Suprapubic skin (tissue), 4 donors: ENCODE data around the gene DDR1. TPM values are rescaled to one million over a fixed set of nuclear protein-coding genes. Genes with fewer than 3 reads are reported as not detected.

Source experiments
- DNase-seq, 2 donors: peaks; one replicate each; pipeline ENCODE4 v3.0.0-alpha.2; 2019; ENCODE audit warnings: low spot score in 2 of 2
- H3K27ac ChIP-seq: fragments of 200-600 bp; sonication (generic); one replicate; pipeline ENCODE4 v1.5.1; 2019
- H3K27me3 ChIP-seq: fragments of 200-600 bp; sonication (generic); one replicate; pipeline ENCODE4 v1.5.1; 2019
- H3K36me3 ChIP-seq: fragments of 200-600 bp; sonication (generic); one replicate; pipeline ENCODE4 v1.5.1; 2019
- H3K4me1 ChIP-seq: fragments of 200-600 bp; sonication (generic); one replicate; pipeline ENCODE4 v1.5.1; 2019
- H3K4me3 ChIP-seq: fragments of 200-600 bp; sonication (generic); one replicate; pipeline ENCODE4 v1.5.1; 2019; ENCODE audit warnings: mild to moderate bottlenecking
- H3K9me3 ChIP-seq: fragments of 200-600 bp; sonication (generic); one replicate; pipeline ENCODE4 v1.5.1; 2019
- CTCF ChIP-seq, 2 donors: fragments of 200-600 bp in 1 of 2; fragments of 450-650 bp in 1 of 2; sonication (generic) in 1 of 2; IDR thresholded peaks; one replicate each; pipeline ENCODE4 v1.5.1; 2016 to 2019; ENCODE audit warnings: antibody characterized with exemption in 2 of 2, mild to moderate bottlenecking in 1 of 2, moderate library complexity in 1 of 2
- EP300 ChIP-seq: sonication (generic); formaldehyde crosslinking; IDR thresholded peaks from one replicate; pipeline ENCODE4 v1.6.1; 2017; ENCODE audit warnings: antibody characterized with exemption
- POLR2A ChIP-seq, 2 donors: fragments of 450-650 bp; IDR thresholded peaks; one replicate each; pipeline ENCODE4 v1.6.1; 2017; ENCODE audit warnings: antibody characterized with exemption in 2 of 2, mild to moderate bottlenecking in 2 of 2, moderate library complexity in 2 of 2
- POLR2AphosphoS5 ChIP-seq, 3 donors: sonication (generic); formaldehyde crosslinking; IDR thresholded peaks; one replicate each; pipeline ENCODE4 v1.6.1; 2017; ENCODE audit warnings: antibody characterized with exemption in 3 of 3
- WGBS: methylation state at CpG from one replicate; pipeline ENCODE4 v1.1.5; 2018; 5-methylcytosine and 5-hydroxymethylcytosine counted together
- total RNA-seq, 4 donors: library from RNA; depleted of rRNA; stranded (reverse); fragments of >200 nt; gene quantifications; one replicate each; pipeline ENCODE4 v1.1.0, GENCODE V29; 2016

Gene DDR1
- total RNA-seq, 4 donors from 2014 or later: 161 to 210 (median 188) TPM

- peaks cover 15% of the 10 kb centered on the region for H3K36me3 ChIP-seq
- no peaks in the 10 kb centered on the region for H3K4me1 ChIP-seq
- WGBS: 96% methylated on average over 4 of the region's 4 CpGs
- no peak overlapping the region for H3K4me3 ChIP-seq
- H3K27me3 ChIP-seq: no peaks in the 10 kb centered on the region
- no peak for TF ChIP-seq EP300
- TF ChIP-seq POLR2A (IDR thresholded peaks at IDR 0.05): no peak
- no peak for TF ChIP-seq CTCF (IDR thresholded peaks at IDR 0.05)
- no peak for TF ChIP-seq POLR2AphosphoS5 (IDR thresholded peaks at IDR 0.05)
- H3K9me3 ChIP-seq: no peaks in the 10 kb centered on the region
- DNase-seq: no peak
- H3K27ac ChIP-seq: no peak overlapping the region
These were observed 46.2 kb downstream of the DDR1 start for GRCh38 chr6:30930506-30930905.

GRCh38 chr6:30931272-30931671 is 47.0 kb downstream of the DDR1 start:
- Histone ChIP-seq H3K9me3 (no peaks in the 10 kb centered on the region), H3K4me3 (no peak overlapping the region), H3K27ac (no peak overlapping the region), H3K36me3 (peaks cover 7% of the 10 kb centered on the region), H3K27me3 (no peaks in the 10 kb centered on the region), H3K4me1 (no peaks in the 10 kb centered on the region)
- TF ChIP-seq POLR2AphosphoS5 (IDR thresholded peaks at IDR 0.05): no peak
- TF ChIP-seq POLR2A (IDR thresholded peaks at IDR 0.05): no peak
- no peak for TF ChIP-seq EP300
- no peak for TF ChIP-seq CTCF (IDR thresholded peaks at IDR 0.05)
- 64% methylated on average over 8 of the region's 8 CpGs for WGBS
- DNase-seq: no peak

GRCh38 chr6:30931969-30932645 is 47.8 kb downstream of the DDR1 start, which contains the start of gene SFTA2:
Gene SFTA2 (minus strand): TSS chr6:30932170. CDS start chr6:30932096, 74 bp downstream.
- Histone ChIP-seq H3K27ac (no peak within 1 kb of the TSS), H3K9me3 (no peaks in the 10 kb centered on the region), H3K4me3 (no peak within 1 kb of the TSS), H3K27me3 (no peaks in the 10 kb centered on the region), H3K36me3 (no peaks in the 10 kb centered on the region), H3K4me1 (no peaks in the 10 kb centered on the region)
- 84% methylated on average over 7 of the region's 7 CpGs for WGBS
- TF ChIP-seq CTCF (IDR thresholded peaks at IDR 0.05) (no peak), POLR2AphosphoS5 (IDR thresholded peaks at IDR 0.05) (no peak)
- no peak for DNase-seq

- H3K4me3 ChIP-seq: no peak overlapping the region
- 81% methylated on average over 6 of the region's 6 CpGs for WGBS
- H3K9me3 ChIP-seq: no peaks in the 10 kb centered on the region
- no peaks in the 10 kb centered on the region for H3K36me3 ChIP-seq
- H3K27me3 ChIP-seq: no peaks in the 10 kb centered on the region
- H3K4me1 ChIP-seq: no peaks in the 10 kb centered on the region
- no peak overlapping the region for H3K27ac ChIP-seq
- TF ChIP-seq EP300: no peak
- no peak for TF ChIP-seq CTCF (IDR thresholded peaks at IDR 0.05)
- no peak for TF ChIP-seq POLR2A (IDR thresholded peaks at IDR 0.05)
- TF ChIP-seq POLR2AphosphoS5 (IDR thresholded peaks at IDR 0.05): no peak
- DNase-seq: no peak
These were observed 48.5 kb downstream of the DDR1 start for GRCh38 chr6:30932665-30933365.

GRCh38 chr6:30935018-30935417 is 50.7 kb downstream of the DDR1 start:
- Histone ChIP-seq H3K4me1 (no peaks in the 10 kb centered on the region), H3K9me3 (no peaks in the 10 kb centered on the region), H3K4me3 (no peak overlapping the region), H3K36me3 (no peaks in the 10 kb centered on the region), H3K27ac (no peak overlapping the region), H3K27me3 (no peaks in the 10 kb centered on the region)
- TF ChIP-seq POLR2AphosphoS5 (IDR thresholded peaks at IDR 0.05) (no peak), EP300 (no peak)
- DNase-seq: no peak
- 14% methylated on average over 3 of the region's 3 CpGs for WGBS
